ENCODE measurements around the gene NTN4.

DNA sequence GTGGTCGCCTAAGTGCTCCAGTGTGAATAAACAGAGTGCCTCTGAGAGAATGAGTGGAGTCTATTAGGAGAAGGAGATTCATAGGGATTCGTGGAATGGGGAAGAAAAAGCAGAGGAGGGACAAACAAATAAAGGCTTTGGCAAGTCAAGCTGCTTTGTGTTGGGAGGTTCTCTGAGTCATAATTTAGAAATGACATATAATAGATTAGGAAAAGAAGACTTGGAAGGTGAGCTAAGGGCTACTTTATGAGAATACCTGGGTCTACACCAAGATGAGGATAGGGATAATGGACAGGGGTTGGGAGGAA is 6.4 kb upstream of the NTN4 start:
- TF ChIP-seq POLR2A (IDR thresholded peaks at IDR 0.05; ENCODE audit: low read depth, low read length) (no peak), POLR2AphosphoS5 (IDR thresholded peaks at IDR 0.05; ENCODE audit: low read depth, low read length) (no peak)

Measured in GM12892 (cell line).